Neural cell (in vitro differentiated cells): Measurements from ENCODE around the gene CDON. TPM values are rescaled to one million over a fixed set of nuclear protein-coding genes. Genes with fewer than 3 reads are reported as not detected.

Experiments
- H2AFZ ChIP-seq: fragments of 200-600, 300-800 bp; sonication (generic), shearing (Covaris generic); 2 replicates; pipeline ENCODE4 v1.6.0; 2014; ENCODE audit warnings: low read depth, mild to moderate bottlenecking, antibody characterized with exemption, low read length, moderate library complexity
- H3F3A ChIP-seq: fragments of 200-600 bp; shearing (Covaris generic); 2 replicates; pipeline ENCODE4 v1.6.1; 2016; ENCODE audit warnings: mild to moderate bottlenecking, moderate library complexity, mixed read lengths, antibody characterized with exemption, low read length; ENCODE audit not compliant: insufficient read depth, poor library complexity, severe bottlenecking
- H3K27ac ChIP-seq: fragments of 200-600, 300-800 bp; sonication (generic), shearing (Covaris generic); 2 replicates; pipeline ENCODE4 v1.5.1; 2014; ENCODE audit warnings: mild to moderate bottlenecking, low read length, moderate library complexity
- H3K27me3 ChIP-seq: fragments of 300-800, 200-600 bp; sonication (generic), shearing (Covaris generic); 2 replicates; pipeline ENCODE4 v1.6.0; 2014; ENCODE audit warnings: mild to moderate bottlenecking, low read depth, low read length, moderate library complexity; ENCODE audit not compliant: insufficient read depth
- H3K36me3 ChIP-seq: fragments of 300-800, 200-600 bp; sonication (generic), shearing (Covaris generic); 2 replicates; pipeline ENCODE4 v1.5.1; 2014; ENCODE audit warnings: mild to moderate bottlenecking, antibody characterized with exemption, low read length, moderate library complexity; ENCODE audit not compliant: insufficient read depth
- H3K4me2 ChIP-seq: fragments of 300-800, 200-600 bp; sonication (generic), shearing (Covaris generic); 2 replicates; pipeline ENCODE4 v1.6.0; 2014; ENCODE audit warnings: mild to moderate bottlenecking, low read length
- H3K4me3 ChIP-seq: fragments of 300-800, 200-600 bp; sonication (generic), shearing (Covaris generic); 2 replicates; pipeline ENCODE4 v1.5.1; 2014; ENCODE audit warnings: mild to moderate bottlenecking, low read length, moderate library complexity
- H3K79me2 ChIP-seq: fragments of 200-600 bp; shearing (Covaris generic); replicated peaks from 2 replicates; pipeline ENCODE4 v1.6.0; 2014; ENCODE audit warnings: mild to moderate bottlenecking, low read length, moderate library complexity; ENCODE audit not compliant: insufficient read depth
- H3K9ac ChIP-seq: fragments of 300-800, 200-600 bp; sonication (generic), shearing (Covaris generic); 2 replicates; pipeline ENCODE4 v1.6.1; 2016; ENCODE audit warnings: mild to moderate bottlenecking, low read length, mixed read lengths
- H3K9me2 ChIP-seq: fragments of 200-600 bp; shearing (Covaris generic); 2 replicates; pipeline ENCODE4 v1.6.1; 2016; ENCODE audit warnings: mild to moderate bottlenecking, low read length, mixed read lengths; ENCODE audit not compliant: insufficient read depth
- H3K9me3 ChIP-seq: fragments of 200-600, 300-800 bp; sonication (generic), shearing (Covaris generic); 2 replicates; pipeline ENCODE4 v1.6.1; 2016; ENCODE audit warnings: mild to moderate bottlenecking, mixed run types, low read length, moderate library complexity, mixed read lengths
- H4K20me1 ChIP-seq: fragments of 200-600 bp; shearing (Covaris generic); 2 replicates; pipeline ENCODE4 v1.6.1; 2016; ENCODE audit warnings: mild to moderate bottlenecking, mixed run types; ENCODE audit not compliant: insufficient read depth
- EP300 ChIP-seq: fragments of 450-650 bp; conservative IDR thresholded peaks from 2 replicates; pipeline ENCODE4 v1.6.1; 2014; ENCODE audit warnings: antibody characterized with exemption, mild to moderate bottlenecking, moderate library complexity; ENCODE audit not compliant: poor library complexity, severe bottlenecking
- EZH2 ChIP-seq: fragments of 200-600, 300-800 bp; shearing (Covaris generic), sonication (generic); IDR thresholded peaks from 2 replicates; pipeline ENCODE4 v1.6.1; 2014; ENCODE audit warnings: antibody characterized with exemption, low read length, borderline replicate concordance, mild to moderate bottlenecking; ENCODE audit not compliant: insufficient read depth, poor library complexity, severe bottlenecking
- MXI1 ChIP-seq: fragments of 450-650 bp; conservative IDR thresholded peaks from 2 replicates; pipeline ENCODE4 v1.6.1; 2014; ENCODE audit warnings: antibody characterized with exemption, mild to moderate bottlenecking; ENCODE audit not compliant: poor library complexity, severe bottlenecking
- POLR2AphosphoS5 ChIP-seq: IDR thresholded peaks from 2 replicates; pipeline ENCODE4 v1.6.1; 2012
- RAD21 ChIP-seq: fragments of 450-650 bp; conservative IDR thresholded peaks from 2 replicates; pipeline ENCODE4 v1.6.1; 2014; ENCODE audit warnings: antibody characterized with exemption, mild to moderate bottlenecking, moderate library complexity
- SMC3 ChIP-seq: fragments of 450-650 bp; conservative IDR thresholded peaks from 2 replicates; pipeline ENCODE4 v1.6.1; 2014; ENCODE audit warnings: antibody characterized with exemption, mild to moderate bottlenecking, moderate library complexity; ENCODE audit not compliant: poor library complexity
- TAF1 ChIP-seq: IDR thresholded peaks from 2 replicates; pipeline ENCODE4 v1.6.1; 2012; ENCODE audit warnings: low read depth
- polyA plus RNA-seq: library from polyadenylated mRNA; depleted of rRNA; stranded (reverse); fragments of >200 nt; gene quantifications from 2 replicates; pipeline ENCODE4 v1.2.3, GENCODE V29; 2014
- TF ChIP-seq, protein P1 (sequence below): IDR thresholded peaks from 2 replicates; pipeline ENCODE4 v1.6.1; 2012; ENCODE audit warnings: borderline replicate concordance
- TF ChIP-seq, protein P2 (sequence below): fragments of 450-650 bp; IDR thresholded peaks from 2 replicates; pipeline ENCODE4 v1.5.1; 2014; ENCODE audit warnings: antibody characterized with exemption, mild to moderate bottlenecking, moderate library complexity; ENCODE audit not compliant: poor library complexity, severe bottlenecking

Gene CDON
- polyA plus RNA-seq, 1 donor from 2014 or later: 44.1 TPM

DNA sequence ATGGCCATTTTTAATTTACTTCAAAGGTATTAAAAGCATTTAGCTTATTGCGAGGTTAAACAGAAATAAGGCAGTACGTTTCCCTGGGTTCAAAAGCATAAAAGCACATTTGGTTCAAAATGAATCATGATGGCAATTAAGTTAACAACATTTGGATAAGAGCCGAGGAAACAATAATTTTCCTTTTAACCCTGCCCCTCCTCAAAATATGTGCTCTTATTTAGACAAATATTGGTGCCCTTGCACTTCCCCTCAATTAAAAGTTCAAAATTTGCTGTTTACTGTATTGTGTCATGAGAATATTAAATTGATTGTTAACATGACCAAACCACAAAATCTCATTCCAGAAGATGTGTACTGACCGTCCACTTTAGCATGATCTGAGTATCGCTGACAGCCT, 68.2 kb downstream of the CDON start:
- TF ChIP-seq EP300 (no peak), TAF1 (no peak), EZH2 (no peak), RAD21 (no peak), MXI1 (no peak), SMC3 (no peak), POLR2AphosphoS5 (no peak)
- TF ChIP-seq, protein P1, sequence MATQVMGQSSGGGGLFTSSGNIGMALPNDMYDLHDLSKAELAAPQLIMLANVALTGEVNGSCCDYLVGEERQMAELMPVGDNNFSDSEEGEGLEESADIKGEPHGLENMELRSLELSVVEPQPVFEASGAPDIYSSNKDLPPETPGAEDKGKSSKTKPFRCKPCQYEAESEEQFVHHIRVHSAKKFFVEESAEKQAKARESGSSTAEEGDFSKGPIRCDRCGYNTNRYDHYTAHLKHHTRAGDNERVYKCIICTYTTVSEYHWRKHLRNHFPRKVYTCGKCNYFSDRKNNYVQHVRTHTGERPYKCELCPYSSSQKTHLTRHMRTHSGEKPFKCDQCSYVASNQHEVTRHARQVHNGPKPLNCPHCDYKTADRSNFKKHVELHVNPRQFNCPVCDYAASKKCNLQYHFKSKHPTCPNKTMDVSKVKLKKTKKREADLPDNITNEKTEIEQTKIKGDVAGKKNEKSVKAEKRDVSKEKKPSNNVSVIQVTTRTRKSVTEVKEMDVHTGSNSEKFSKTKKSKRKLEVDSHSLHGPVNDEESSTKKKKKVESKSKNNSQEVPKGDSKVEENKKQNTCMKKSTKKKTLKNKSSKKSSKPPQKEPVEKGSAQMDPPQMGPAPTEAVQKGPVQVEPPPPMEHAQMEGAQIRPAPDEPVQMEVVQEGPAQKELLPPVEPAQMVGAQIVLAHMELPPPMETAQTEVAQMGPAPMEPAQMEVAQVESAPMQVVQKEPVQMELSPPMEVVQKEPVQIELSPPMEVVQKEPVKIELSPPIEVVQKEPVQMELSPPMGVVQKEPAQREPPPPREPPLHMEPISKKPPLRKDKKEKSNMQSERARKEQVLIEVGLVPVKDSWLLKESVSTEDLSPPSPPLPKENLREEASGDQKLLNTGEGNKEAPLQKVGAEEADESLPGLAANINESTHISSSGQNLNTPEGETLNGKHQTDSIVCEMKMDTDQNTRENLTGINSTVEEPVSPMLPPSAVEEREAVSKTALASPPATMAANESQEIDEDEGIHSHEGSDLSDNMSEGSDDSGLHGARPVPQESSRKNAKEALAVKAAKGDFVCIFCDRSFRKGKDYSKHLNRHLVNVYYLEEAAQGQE: no peak
- TF ChIP-seq, protein P2, sequence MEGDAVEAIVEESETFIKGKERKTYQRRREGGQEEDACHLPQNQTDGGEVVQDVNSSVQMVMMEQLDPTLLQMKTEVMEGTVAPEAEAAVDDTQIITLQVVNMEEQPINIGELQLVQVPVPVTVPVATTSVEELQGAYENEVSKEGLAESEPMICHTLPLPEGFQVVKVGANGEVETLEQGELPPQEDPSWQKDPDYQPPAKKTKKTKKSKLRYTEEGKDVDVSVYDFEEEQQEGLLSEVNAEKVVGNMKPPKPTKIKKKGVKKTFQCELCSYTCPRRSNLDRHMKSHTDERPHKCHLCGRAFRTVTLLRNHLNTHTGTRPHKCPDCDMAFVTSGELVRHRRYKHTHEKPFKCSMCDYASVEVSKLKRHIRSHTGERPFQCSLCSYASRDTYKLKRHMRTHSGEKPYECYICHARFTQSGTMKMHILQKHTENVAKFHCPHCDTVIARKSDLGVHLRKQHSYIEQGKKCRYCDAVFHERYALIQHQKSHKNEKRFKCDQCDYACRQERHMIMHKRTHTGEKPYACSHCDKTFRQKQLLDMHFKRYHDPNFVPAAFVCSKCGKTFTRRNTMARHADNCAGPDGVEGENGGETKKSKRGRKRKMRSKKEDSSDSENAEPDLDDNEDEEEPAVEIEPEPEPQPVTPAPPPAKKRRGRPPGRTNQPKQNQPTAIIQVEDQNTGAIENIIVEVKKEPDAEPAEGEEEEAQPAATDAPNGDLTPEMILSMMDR: no peak
- peaks cover 23% of the 10 kb centered on the region for H3K36me3 ChIP-seq
- H3K4me2 ChIP-seq: no peak overlapping the region
- no peaks in the 10 kb centered on the region for H3K9me2 ChIP-seq
- no peak overlapping the region for H3K4me3 ChIP-seq
- no peaks in the 10 kb centered on the region for H3K27me3 ChIP-seq
- H3K79me2 ChIP-seq: no peaks in the 10 kb centered on the region
- H3K27ac ChIP-seq: no peak overlapping the region
- no peak overlapping the region for H2AFZ ChIP-seq
- no peaks in the 10 kb centered on the region for H4K20me1 ChIP-seq
- H3K9me3 ChIP-seq: no peaks in the 10 kb centered on the region
- no peaks in the 10 kb centered on the region for H3F3A ChIP-seq
- no peak overlapping the region for H3K9ac ChIP-seq

DNA sequence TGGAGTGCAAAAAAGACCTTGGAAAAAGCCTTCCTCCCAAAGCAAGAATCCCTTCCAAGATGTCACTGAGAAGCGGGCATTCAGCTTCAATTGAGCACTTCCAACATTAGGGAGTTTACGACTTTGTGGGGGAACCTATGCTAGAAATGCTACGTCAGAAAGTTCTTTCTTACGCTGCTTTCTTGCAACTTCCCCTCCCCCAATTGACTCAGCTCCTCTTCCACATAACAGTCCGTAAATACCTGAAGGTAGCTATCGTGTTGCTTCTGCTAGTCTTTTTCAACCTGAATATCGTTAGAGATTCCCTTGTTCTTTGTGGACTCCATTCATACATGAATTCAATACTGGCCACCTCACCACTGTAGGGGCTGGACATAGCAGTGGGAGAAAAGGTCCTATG, 69.8 kb downstream of the CDON start:
- Histone ChIP-seq H3F3A (no peaks in the 10 kb centered on the region), H3K27ac (no peak overlapping the region), H3K9me3 (no peaks in the 10 kb centered on the region), H3K9ac (no peak overlapping the region), H3K36me3 (peaks cover 23% of the 10 kb centered on the region), H3K4me3 (no peak overlapping the region), H3K4me2 (no peak overlapping the region), H2AFZ (no peak overlapping the region), H3K79me2 (no peaks in the 10 kb centered on the region), H3K9me2 (no peaks in the 10 kb centered on the region), H4K20me1 (no peaks in the 10 kb centered on the region), H3K27me3 (no peaks in the 10 kb centered on the region)
- no peak for TF ChIP-seq EZH2
- no peak for TF ChIP-seq TAF1
- TF ChIP-seq RAD21: no peak
- TF ChIP-seq EP300: no peak
- TF ChIP-seq SMC3: no peak
- TF ChIP-seq MXI1: no peak
- TF ChIP-seq, protein P2: no peak
- TF ChIP-seq, protein P1: no peak
- TF ChIP-seq POLR2AphosphoS5: no peak
